Keratinocyte (primary cell): ENCODE results near the gene SNCB. TPM values are rescaled to one million over a fixed set of nuclear protein-coding genes. Genes with fewer than 3 reads are reported as not detected.

ENCODE experiments used
- DNase-seq: peaks from one replicate; pipeline ENCODE4 v3.0.0-alpha.2; 2011; ENCODE audit warnings: low read depth, missing footprints, low spot score
- FAIRE-seq: peaks from 2 replicates; lab custom pipeline; 2011; peaks lifted over from hg19 to GRCh38; lab: Jason Lieb, UNC
- H2AFZ ChIP-seq: 2 replicates; pipeline ENCODE4 v1.6.0; 2012; ENCODE audit warnings: low read length, control low read depth, inconsistent platforms; ENCODE audit not compliant: control insufficient read depth
- H3K27ac ChIP-seq: 2 replicates; pipeline ENCODE4 v1.5.1; 2011; ENCODE audit warnings: low read length; ENCODE audit not compliant: control insufficient read depth, insufficient read depth
- H3K27me3 ChIP-seq: 3 replicates; pipeline ENCODE4 v1.6.0; 2011; ENCODE audit warnings: low read length; ENCODE audit not compliant: control insufficient read depth, insufficient read depth; ENCODE audit errors: extremely low read depth
- H3K36me3 ChIP-seq, 2 experiments: 2 replicates in 1 of 2; 3 replicates in 1 of 2; pipeline ENCODE4 v1.5.1; 2011; ENCODE audit warnings: low read length in 2 of 2, mild to moderate bottlenecking in 1 of 2; ENCODE audit not compliant: control insufficient read depth in 2 of 2, insufficient read depth in 2 of 2; ENCODE audit errors: extremely low read depth in 1 of 2
- H3K4me1 ChIP-seq: 3 replicates; pipeline ENCODE4 v1.5.1; 2011; ENCODE audit warnings: low read length; ENCODE audit not compliant: control insufficient read depth, insufficient read depth; ENCODE audit errors: extremely low read depth
- H3K4me2 ChIP-seq: 3 replicates; pipeline ENCODE4 v1.6.0; 2011; ENCODE audit warnings: low read depth, low read length; ENCODE audit not compliant: control insufficient read depth, insufficient read depth; ENCODE audit errors: extremely low read depth
- H3K4me3 ChIP-seq, 3 experiments: fragments of 200-600 bp in 1 of 3; sonication (generic) in 1 of 3; 2 replicates in 2 of 3; 3 replicates in 1 of 3; pipeline ENCODE4 v1.5.1; 2011 to 2016; ENCODE audit warnings: low read length in 3 of 3, mild to moderate bottlenecking in 3 of 3, control low read depth in 2 of 3, inconsistent platforms in 1 of 3, low read depth in 1 of 3, mixed read lengths in 1 of 3, mixed run types in 1 of 3, moderate library complexity in 1 of 3; ENCODE audit not compliant: control insufficient read depth in 2 of 3, insufficient read depth in 2 of 3; ENCODE audit errors: extremely low read depth in 1 of 3
- H3K79me2 ChIP-seq: 2 replicates; pipeline ENCODE4 v1.6.0; 2012; ENCODE audit warnings: low read length; ENCODE audit not compliant: control insufficient read depth, insufficient read depth
- H3K9ac ChIP-seq: 3 replicates; pipeline ENCODE4 v1.6.0; 2011; ENCODE audit warnings: low read length; ENCODE audit not compliant: control insufficient read depth, insufficient read depth; ENCODE audit errors: extremely low read depth
- H3K9me1 ChIP-seq: 3 replicates; pipeline ENCODE4 v1.6.0; 2011; ENCODE audit warnings: low read length; ENCODE audit not compliant: control insufficient read depth, insufficient read depth; ENCODE audit errors: extremely low read depth
- H3K9me3 ChIP-seq: 2 replicates; pipeline ENCODE4 v1.5.1; 2012; ENCODE audit warnings: low read depth, low read length; ENCODE audit not compliant: control insufficient read depth
- H4K20me1 ChIP-seq: 3 replicates; pipeline ENCODE4 v1.6.0; 2011; ENCODE audit warnings: low read length; ENCODE audit not compliant: control insufficient read depth, insufficient read depth; ENCODE audit errors: extremely low read depth
- EZH2 ChIP-seq: IDR thresholded peaks from one replicate; pipeline ENCODE4 v1.6.1; 2012; ENCODE audit warnings: inconsistent platforms, mild to moderate bottlenecking, low read length, moderate library complexity
- dilution Hi-C: fragments of 300-500 bp; cut with MboI; formaldehyde crosslinking; loops from one replicate; pipeline ENCODE4 v1.7.0; 2020; ENCODE audit warnings: low sequenced_read_pairs; ENCODE audit not compliant: extremely low pct_ligation_motif_present
- polyA plus RNA-seq, 5 experiments: library from polyadenylated mRNA; depleted of rRNA in 3 of 5; stranded (reverse) in 3 of 5; stranded (forward) in 1 of 5; unstranded in 1 of 5; fragments of >200 nt; gene quantifications; 1 replicate in 1 of 5; 2 replicates in 3 of 5; 3 replicates in 1 of 5; pipeline versions ENCODE4 v1.2.1 to v1.2.3, GENCODE V29; 2011 to 2012; ENCODE audit warnings: missing spikeins in 2 of 5, low read depth in 1 of 5, low replicate concordance in 1 of 5
- TF ChIP-seq, protein P1 (sequence below), 3 experiments: IDR thresholded peaks in 1 of 3; conservative IDR thresholded peaks in 1 of 3; optimal IDR thresholded peaks in 1 of 3; 2 replicates in 2 of 3; 3 replicates in 1 of 3; pipeline versions ENCODE3 to v1.5.1; 2011; ENCODE audit warnings: low read length in 3 of 3, mild to moderate bottlenecking in 3 of 3, moderate library complexity in 2 of 3, control low read depth in 1 of 3, inconsistent platforms in 1 of 3; ENCODE audit not compliant: insufficient read depth in 2 of 3; ENCODE audit errors: extremely low read depth in 1 of 3

The SNCB gene
- polyA plus RNA-seq, 1 donor (not counting 4 experiments of a cell fraction or from before 2014, with no cell fraction given) = 0.69 TPM

DNA sequence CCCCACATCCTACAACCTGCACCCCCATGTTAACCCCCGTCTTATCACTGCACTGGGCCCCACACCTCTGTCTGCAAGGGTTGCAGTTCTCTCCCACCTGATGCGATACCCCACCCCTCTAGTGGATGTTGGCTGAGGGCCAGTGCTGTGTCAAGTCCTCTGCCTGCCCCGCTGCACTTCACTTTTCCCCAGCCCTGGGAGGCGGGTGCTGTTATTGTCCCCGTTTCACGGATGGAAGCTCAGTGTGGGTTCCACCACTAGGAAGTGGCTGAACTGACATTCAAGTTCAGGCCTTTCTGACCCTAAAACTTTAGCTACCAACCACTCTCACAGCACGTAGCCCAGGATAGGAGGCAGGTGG is 3.5 kb downstream of the SNCB start:
- dilution Hi-C loops = no loop called here
- Histone ChIP-seq H3K4me3 (no peak overlapping the region), H4K20me1 (peaks cover 4% of the 10 kb centered on the region), H3K9me3 (no peaks in the 10 kb centered on the region), H3K4me2 (peak overlapping the region; percentile 43), H3K27ac (no peak overlapping the region), H3K36me3 (no peaks in the 10 kb centered on the region), H3K27me3 (peaks cover 21% of the 10 kb centered on the region), H2AFZ (no peak overlapping the region), H3K9me1 (no peaks in the 10 kb centered on the region), H3K9ac (no peak overlapping the region), H3K4me1 (peaks cover 45% of the 10 kb centered on the region), H3K79me2 (no peaks in the 10 kb centered on the region)
- DNase-seq (no peak), FAIRE-seq (no peak)
- no peak for TF ChIP-seq EZH2
- TF ChIP-seq, protein P1, sequence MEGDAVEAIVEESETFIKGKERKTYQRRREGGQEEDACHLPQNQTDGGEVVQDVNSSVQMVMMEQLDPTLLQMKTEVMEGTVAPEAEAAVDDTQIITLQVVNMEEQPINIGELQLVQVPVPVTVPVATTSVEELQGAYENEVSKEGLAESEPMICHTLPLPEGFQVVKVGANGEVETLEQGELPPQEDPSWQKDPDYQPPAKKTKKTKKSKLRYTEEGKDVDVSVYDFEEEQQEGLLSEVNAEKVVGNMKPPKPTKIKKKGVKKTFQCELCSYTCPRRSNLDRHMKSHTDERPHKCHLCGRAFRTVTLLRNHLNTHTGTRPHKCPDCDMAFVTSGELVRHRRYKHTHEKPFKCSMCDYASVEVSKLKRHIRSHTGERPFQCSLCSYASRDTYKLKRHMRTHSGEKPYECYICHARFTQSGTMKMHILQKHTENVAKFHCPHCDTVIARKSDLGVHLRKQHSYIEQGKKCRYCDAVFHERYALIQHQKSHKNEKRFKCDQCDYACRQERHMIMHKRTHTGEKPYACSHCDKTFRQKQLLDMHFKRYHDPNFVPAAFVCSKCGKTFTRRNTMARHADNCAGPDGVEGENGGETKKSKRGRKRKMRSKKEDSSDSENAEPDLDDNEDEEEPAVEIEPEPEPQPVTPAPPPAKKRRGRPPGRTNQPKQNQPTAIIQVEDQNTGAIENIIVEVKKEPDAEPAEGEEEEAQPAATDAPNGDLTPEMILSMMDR (optimal IDR thresholded peaks at IDR 0.05 in 1 of 3, IDR thresholded peaks at IDR 0.05 in 1 of 3, conservative IDR thresholded peaks at IDR 0.05 in 1 of 3; ENCODE audit: extremely low read depth in 1 of 3, insufficient read depth in 2 of 3, low read length in 3 of 3) = no peak

DNA sequence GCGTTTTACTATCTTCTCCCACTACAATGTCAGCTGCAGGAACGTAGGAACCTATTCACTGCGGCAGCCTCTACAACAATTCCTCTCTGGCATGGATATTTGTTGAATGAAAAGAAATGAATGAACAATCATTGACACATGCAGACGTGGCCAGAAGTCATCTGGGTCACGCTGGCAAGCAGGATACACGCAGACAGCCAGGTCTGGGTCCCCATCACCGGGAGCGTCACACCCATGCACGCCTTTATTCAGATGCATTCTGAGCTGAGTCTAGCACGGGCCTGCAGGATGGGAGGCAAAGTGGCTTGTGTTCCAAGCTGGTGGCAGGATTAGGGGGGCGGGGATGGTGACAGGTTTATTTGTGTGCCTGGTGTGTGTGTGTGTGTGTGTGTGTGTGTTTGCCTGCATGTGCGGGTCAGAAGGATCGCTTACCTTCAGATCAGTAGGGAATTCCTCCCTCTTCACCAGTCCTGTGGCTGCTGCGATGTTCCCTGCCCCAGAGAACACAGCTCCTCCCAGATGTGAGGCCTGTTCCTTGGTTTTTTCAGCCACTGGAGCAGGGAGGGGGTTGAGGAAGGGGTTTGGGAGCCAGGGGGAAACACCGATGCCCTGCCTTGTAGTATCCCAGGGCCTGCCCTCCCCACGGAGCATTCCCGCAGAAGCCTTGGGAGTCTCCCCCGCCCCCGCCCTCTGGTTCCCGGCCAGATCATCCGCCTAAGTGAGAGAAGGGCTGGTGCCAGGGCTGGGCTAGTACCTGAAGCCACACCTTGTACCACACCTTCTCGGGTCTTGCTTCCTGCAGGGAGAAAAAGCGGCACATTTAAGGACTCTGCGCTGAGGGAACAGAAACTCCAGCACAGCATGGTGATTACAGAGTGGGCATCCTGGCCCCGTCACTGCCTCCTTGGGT is 4.1 kb downstream of the SNCB start:
- Histone ChIP-seq H3K79me2 (no peaks in the 10 kb centered on the region), H3K9ac (peak overlapping the region; percentile 11), H3K4me2 (peak overlapping the region; percentile 43), H3K9me1 (no peaks in the 10 kb centered on the region), H3K9me3 (no peaks in the 10 kb centered on the region), H2AFZ (no peak overlapping the region), H3K4me3 (no peak overlapping the region), H3K27me3 (peaks cover 20% of the 10 kb centered on the region), H4K20me1 (peaks cover 4% of the 10 kb centered on the region), H3K36me3 (no peaks in the 10 kb centered on the region), H3K4me1 (peaks cover 45% of the 10 kb centered on the region), H3K27ac (no peak overlapping the region)
- DNase-seq (no peak), FAIRE-seq (peak; percentile 88)
- TF ChIP-seq EZH2 = no peak
- TF ChIP-seq, protein P1 (optimal IDR thresholded peaks at IDR 0.05 in 1 of 3, IDR thresholded peaks at IDR 0.05 in 1 of 3, conservative IDR thresholded peaks at IDR 0.05 in 1 of 3; ENCODE audit: extremely low read depth in 1 of 3, insufficient read depth in 2 of 3, low read length in 3 of 3) = no peak
- dilution Hi-C loops = no loop called here
